NCI-H226 (cell line): Measurements from ENCODE around the gene SLC44A4.
"Not testable (repeated sequence)": the region's sequence is repeated elsewhere in the genome, so short reads cannot be mapped to it uniquely, and the experiment has no call there.

Experiments used
- DNase-seq: peaks from one replicate; pipeline ENCODE4 v3.0.0-alpha.2; 2015

SLC44A4 gene

DNA sequence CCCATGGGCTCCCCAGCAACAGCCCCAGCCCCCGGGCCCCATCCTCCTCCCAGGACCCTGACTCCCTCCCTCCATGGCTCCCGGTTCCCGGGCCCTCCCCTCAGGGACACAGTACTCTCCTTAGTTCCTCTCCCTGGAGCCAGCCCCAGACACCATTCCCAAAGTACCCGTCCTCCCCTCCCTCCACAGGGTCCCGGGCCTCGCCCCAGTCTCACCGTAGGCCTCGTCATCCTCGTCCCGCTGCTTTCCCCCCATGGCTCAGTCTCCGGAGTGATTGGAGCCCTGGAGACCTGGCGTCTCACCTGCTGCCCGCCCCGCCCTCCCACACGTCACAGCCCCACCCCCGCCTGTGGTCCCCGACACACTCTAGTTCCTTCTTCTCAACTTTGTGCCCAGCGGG is at the start of gene SLC44A4:
Gene SLC44A4 (minus strand): TSS at position 272 of the 400 bp plus-strand sequence. CDS start 17 bp downstream, at position 255.
- DNase-seq = no peak

DNA sequence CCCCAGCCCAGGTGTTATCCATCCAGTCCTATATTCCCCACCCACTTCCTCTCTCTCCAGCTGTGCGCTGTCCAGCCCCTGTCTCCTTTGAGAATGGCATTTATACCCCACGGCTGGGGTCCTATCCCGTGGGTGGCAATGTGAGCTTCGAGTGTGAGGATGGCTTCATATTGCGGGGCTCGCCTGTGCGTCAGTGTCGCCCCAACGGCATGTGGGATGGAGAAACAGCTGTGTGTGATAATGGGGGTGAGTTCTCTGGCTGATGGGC is 49.8 kb upstream of the SLC44A4 start:
- DNase-seq = no peak

DNA sequence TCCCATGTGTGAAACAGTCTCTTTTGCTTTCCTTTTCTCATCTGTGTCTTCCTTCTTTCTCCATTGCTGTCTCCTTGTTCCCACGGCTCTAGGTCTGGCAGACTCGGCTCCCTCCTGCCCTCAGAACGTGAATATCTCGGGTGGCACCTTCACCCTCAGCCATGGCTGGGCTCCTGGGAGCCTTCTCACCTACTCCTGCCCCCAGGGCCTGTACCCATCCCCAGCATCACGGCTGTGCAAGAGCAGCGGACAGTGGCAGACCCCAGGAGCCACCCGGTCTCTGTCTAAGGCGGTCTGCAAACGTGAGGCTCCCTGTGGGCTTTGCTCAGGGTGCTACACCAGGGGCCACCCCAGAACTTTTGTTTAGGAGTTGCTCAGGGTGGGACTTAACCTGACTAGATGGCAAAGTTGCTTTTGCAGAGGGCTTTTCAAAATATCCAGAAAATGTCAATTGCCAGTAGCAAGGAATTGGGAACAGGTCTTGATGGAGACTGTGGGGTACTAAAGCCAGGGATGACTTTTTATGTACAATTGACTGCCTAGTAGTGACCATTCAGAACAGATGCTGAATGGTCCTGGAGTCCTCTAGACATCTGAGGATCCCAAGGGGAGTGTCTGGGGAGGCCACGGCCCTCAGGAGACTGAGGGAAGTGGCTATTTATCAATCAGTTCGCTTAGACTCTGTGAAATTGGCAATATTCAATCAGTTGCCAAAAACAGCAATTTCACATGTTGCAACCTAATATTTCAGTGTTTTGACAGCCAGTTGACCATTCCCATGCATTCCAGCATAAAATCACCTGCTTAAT is 49.3 kb upstream of the SLC44A4 start:
- DNase-seq = no peak

DNA sequence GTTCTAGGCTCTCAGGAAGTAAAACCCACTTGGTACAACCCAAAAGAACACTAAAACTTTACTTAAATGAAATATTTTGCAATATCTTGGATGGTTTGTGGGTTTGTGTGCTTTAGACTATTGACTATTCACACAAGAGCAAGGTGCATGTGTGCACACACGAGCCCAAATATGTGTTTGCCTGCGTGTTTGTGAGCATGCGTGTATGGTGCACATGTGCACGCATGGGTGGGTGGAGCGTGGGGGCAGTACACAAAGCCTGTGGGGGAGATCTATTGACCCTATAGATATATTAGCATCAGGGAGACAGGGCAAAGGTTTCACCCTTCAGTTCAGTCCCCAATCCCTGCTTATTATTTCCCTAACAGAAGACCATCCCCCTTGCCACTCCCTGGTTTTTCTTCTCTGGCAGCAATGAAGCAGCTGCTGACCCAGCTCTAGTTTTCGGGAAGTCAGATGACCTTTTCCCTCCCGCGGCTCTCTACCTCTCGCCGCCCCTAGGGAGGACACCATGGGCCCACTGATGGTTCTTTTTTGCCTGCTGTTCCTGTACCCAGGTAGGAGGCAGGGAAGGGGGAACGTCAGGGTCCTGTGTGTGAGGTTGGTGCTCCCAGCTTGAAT is 48.6 kb upstream of the SLC44A4 start, which contains the start of gene C2:
Gene C2 (plus strand): TSS at position 476 of the 621 bp plus-strand sequence. CDS start 36 bp downstream, at position 512.
- DNase-seq = no peak

DNA sequence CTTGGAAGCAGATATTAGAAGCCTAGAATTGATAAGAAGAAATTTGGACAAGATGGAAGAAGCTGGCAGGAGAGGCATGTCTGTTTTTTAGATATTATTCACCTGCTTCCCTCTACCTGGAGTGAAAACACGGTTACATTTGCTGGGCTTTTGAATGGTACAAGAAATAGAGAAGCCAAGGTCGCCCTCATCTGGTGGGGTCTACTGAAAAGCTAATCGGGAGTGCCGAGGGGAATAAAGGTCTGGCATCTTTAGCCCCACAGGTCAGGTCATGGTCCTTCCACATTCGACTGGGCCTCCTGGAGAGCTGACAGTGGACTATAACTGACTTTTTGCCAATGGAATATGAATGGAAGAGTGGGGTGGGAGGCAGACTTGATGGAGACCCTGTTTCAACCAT is 44.1 kb upstream of the SLC44A4 start:
- no peak for DNase-seq

DNA sequence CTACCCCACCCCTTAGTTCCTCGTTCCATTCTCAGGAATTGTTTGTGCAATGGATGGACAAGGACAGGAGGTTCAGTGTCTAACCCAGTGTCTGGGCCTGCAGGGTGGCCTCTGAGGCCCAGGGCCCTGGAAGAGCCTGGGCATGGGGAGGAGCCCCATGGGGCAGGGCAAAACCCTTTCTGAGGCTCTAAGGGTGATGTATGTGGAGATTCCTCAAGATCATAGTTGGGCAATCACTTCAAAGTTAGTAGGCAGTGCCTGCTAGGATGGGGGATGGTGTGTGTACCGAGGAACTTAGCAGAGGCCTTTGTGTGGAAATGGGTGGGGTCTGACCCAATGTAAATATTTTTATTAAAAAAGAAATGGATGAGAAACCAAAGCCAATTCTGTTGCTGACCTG is 42.0 kb upstream of the SLC44A4 start:
- peak; percentile 32 for DNase-seq

DNA sequence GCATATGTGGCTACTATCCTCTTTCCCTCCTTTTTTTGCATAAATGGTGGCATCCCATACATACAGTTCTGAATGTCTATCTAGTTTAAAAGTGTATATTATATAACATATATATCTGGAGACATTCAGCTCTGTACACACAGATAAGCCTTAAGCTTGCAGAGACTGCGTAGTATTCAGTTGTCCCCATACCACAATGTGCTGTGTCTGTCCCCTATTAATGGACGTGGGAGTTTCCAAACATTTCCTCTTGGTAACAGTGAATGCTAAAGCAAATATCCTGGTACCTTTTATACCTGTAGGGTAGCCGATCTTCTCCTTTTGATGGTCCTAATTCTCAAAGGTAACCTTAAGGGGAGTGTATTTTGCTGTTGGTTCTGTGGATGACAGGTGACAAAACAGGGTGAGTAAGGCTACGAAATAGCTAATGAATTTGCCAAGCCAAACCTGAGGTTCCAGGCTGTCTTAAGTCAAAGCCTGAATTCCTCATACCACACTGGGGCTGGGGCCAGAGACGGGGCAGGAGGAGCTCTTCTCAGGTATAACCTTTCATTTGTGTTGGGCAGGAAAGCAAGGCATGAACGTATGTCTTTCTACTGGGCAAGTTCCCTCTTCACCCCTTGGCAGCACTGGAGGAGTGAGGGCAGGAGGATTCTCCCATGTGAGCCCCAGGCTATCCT is 41.0 kb upstream of the SLC44A4 start:
- no peak for DNase-seq

DNA sequence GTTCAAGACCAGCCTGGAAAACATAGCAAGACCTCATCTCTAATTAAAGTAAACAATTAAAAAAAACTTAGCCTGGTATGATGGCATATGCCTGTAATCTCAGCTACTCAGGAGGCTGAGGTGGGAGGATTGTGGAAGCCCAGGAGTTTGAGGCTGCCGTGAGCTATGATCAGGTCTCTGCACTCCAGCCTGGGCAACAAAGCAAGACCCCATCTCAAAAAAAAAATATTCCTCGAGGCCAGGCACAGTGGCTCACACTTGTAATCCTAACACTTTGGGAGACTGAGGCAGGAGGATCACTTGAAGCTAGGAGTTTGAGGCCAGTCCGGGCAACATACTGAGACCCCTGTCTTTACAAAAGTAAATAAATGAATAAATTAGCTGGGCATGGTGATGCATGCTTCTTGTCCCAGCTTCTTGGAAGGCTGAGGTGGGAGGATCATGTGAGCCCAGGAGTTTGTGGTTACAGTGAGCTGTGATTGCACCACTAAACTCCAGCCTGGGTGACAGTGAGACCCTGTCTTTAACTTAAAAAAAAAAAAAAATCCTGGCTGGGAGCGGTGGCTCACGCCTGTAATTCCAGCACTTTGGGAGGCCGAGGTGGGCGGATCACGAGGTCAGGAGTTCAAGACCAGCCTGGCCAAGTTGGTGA is 39.4 kb upstream of the SLC44A4 start:
- DNase-seq = no peak

DNA sequence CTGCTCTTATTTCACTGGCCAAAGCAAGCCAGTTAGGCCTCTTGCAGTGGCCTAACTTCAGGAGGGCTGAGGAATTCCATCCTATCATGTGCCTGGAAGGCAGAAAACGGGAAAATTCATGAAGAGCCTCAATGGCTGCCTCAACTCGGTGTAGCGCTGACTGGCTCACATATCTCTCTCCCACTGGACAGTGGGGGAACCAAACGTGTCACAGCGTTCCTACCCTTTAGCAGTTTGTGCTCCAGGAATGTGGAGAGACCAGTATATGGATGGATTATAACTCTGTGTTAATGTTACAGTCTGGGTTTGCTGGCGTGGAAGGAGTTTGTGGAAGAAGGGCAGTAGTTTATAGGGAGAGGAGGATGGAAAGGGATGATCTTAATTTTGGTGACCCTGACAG is 37.0 kb upstream of the SLC44A4 start:
- DNase-seq = no peak

DNA sequence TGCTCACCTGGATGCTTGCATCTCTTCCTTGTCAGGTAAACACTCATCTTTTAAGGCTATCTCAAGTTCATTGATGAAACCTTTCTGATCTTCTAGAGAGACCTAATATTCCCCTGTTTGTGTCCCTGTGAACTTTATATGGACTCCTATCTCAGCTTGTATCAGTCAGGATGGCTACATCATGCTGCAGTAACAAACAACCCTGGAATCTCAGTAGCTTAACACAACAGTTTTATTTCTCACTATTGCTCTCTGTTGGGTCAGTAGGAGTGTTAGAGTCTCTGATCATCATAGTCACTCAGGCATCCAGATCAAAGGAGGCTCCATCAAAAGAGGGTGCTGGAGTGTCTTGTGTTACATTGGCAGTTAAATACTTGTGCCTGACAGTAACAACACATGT is 36.6 kb upstream of the SLC44A4 start:
- DNase-seq = no peak

DNA sequence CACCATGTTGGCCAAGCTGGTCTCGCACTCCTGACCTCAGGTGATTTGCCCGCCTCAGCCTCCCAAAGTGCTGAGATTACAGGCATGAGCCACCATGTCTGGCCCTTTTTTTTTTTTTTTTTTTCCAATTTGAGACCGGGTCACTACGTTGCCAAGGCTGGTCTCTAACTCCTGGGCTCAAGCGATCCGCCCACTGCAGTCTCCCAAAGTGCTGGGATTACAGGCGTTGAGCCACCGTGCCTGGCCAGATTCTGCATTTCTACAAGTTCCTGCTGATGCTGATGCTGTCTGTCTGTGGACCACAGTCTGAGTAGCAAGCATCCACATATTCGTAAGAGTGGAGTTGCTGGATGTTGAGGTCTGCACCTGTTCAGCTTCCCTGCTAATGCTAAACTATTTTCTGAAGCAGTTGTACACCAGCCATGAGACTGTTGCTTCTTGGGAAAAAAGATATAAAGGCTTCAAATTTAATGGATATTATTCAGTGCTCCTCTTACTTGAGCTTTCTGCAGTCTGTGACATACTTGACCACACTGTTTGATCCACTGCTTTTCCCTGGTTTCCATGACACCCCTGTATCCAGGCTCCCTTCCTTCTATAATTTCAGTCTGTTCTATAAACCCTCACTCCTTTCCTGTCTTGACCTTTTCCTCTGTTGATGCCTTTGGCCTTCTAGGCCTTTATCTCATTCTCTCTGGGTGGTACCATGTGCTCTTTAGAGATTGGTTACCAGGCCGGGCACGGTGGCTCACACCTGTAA is 33.2 kb upstream of the SLC44A4 start:
- no peak for DNase-seq

DNA sequence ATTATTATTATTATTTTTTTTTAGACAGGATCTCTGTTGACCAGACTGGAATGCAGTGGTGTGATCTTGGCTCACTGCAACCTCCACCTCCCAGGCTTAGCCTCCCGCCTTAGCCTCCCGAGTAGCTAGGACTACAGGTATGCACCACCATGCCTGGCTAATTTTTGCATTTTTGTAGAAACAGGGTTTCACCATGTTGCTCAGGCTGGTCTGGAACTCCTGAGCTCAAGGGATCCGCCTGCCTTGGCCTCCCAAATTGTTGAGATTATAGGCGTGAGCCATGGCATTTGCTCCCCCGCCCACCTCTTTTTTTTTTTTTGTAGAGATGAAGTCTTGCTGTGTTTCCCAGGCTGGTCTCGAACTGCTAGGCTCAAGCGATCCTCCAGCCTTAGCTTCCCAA is 30.5 kb upstream of the SLC44A4 start:
- DNase-seq = not testable (repeated sequence)

DNA sequence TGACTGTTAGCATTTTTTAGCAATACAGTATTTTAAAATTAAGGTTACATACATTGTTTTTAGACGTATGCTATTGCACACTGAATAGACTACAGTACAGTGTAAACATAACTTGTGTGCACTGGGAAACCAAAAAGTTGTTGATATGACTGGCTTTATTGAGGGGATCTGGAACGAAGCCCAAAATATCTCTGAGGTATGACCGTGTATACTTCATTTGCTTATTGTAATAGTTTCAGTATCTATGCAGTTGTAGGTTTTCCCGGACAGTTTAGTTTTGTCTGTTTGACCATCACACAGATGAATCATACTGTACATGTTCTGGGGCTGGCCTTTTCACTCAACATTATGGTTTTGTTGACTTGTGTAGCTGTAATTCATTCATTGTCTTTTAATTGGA is 30.0 kb upstream of the SLC44A4 start:
- DNase-seq = peak; percentile 77

DNA sequence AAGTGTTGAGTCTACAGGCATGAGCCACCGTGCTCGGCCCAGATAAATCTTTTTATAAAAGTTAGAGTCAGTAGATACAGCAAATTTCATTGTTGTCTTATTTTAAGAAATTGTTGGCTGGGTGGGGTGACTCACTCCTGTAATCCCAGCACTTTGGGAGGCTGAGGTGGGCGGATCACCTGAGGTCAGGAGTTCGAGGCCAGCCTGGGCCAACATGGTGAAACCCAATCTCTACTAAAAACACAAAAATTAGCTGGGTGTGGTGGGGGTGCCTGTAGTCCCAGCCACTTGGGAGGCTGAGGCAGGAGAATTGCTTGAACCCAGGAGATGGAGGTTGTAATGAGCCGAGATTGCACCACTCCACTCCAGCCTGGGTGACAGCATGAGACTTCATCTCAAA is 29.5 kb upstream of the SLC44A4 start:
- not testable (repeated sequence) for DNase-seq

DNA sequence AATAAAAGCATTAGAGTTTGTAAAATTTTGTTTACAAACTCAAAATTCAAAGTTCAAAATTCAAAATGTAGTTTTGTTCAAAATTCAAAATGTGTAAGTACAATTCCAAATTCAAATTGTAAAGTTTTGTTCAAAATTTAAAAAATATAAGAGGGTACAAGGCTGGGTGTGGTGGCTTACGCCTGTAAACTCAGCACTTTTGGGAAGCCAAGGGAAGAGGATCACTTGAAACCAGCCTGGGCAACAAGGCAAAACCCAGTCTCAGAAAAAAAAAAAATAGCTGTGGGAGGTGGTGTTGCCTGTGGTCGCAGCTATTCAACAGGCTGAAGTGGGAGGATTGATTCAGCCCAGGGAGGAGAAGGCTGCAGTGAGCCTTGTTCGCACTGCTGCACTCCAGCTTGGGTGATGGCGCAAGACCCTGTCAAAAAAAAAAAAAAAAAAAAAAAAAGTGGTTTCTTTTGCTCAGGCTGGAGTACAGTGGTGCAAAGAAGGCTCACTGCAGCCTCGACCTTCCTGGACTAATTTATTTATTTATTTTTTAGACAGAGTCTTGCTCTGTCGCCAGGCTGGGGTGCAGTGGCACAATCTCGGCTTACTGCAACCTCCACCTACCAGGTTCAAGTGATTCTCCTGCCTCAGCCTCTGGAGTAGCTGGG is 28.5 kb upstream of the SLC44A4 start:
- peak; percentile 90 for DNase-seq

DNA sequence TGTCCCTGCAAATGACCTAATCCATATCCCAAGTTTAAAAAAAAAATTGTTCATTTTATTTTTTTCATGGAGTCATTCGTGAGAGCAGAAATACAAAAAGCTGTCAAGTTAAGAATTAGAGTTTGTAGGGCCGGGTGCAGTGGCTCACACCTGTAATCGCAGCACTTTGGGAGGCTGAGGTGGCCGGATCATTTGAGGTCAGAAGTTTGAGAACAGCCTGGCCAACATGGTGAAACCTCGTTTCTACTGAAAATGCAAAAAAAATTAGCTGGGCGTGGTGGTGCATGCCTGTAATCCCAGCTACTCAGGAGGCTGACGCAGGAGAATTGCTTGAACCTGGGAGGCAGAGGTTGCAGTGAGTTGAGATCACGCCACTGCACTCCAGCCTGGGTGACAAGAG is 27.9 kb upstream of the SLC44A4 start:
- DNase-seq = not testable (repeated sequence)

DNA sequence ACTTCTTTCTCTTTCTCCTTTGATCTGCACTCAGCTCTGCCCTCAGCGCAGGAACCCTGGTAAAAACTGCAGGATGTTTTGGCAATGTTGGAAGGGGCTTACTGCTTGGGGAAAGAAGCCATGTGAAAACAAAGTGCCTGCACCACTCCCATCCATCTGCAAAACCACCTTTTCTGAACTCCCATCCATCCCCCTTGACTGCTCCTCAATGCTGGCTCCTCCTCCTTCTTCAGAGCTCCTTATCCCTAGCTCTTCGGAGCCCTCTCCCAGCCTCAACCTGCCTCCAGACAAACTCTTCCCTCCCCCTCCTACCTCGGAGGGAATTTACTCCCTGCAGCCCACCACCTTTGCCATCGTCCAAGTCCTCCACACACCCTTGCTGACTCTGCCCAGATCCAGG is 27.3 kb upstream of the SLC44A4 start:
- DNase-seq = no peak

DNA sequence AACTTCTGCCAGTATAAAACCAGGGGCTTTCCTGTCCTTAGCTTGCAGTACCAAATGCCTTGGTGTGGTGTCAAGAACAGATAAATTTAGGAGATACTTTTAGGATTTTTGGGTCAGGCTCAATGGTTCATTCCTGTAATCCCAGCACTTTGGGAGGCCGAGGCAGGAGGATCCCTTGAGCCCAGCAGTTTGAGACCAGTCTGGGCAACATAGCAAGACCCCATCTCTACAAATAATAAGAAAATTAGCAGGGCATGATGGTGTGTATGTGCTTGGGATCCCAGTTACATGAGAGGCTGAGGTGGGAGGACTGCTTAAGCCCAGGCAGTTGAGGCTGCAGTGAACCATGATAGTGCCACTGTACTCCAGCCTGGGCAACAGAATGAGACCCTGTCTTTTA is 26.2 kb upstream of the SLC44A4 start:
- DNase-seq = no peak

DNA sequence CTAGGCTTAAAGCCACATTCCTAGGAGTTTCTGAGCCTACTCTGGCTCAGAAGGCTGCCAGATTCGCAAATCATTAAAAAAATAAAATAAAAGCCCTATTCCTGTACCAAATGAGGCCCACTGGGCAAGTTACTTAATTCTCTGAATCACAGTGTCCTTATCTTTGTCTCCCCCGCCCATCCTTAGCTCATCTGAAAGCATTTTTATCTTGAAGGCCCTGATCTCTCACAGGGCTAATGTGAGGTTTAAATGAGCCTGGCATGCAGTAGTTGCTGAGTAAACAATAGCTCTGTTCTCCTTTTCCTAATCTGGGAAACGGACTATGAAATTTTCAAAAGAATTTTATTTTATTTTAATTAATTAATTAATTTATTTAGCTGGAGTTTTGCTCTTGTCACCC is 25.2 kb upstream of the SLC44A4 start:
- peak; percentile 83 for DNase-seq

DNA sequence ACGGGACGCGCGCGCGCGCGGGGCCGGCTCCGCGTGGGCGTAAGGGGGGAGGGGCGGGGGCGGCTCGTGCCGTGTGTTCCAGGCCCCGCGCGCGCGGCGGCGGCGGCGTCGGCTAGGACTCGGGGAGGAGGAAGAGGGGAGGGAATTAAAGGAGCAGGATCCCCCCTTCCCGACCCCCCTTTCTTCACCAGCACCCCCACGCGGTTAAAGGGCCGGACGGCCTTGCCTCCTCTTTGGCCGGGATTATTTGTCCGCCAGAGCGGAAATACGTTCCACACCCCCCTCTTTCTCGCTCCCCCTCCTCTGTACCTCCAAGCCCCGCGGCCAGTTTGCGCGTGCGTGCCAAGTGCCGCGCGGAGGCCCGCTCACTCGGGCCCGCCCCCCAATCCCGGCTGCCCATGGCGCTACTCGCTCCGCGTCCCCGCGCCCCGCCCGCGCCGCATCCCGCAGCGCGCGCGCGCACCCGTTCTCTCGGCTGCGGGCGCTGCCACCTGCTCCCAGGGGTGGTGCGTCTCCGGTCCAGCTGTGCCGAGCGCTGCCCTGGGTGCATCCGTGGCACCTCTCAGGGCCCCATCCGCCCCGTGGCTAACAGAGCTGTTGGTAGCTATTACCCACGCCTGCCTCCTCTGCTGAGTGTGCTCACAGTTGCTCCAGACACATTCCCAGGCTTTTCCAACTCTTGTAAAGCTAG is 23.3 kb upstream of the SLC44A4 start, which contains the start of gene ZBTB12:
Gene ZBTB12 (minus strand): TSS at position 134 of the 691 bp plus-strand sequence. CDS start 781 bp downstream, outside the sequence.
- DNase-seq = peak; percentile 94

DNA sequence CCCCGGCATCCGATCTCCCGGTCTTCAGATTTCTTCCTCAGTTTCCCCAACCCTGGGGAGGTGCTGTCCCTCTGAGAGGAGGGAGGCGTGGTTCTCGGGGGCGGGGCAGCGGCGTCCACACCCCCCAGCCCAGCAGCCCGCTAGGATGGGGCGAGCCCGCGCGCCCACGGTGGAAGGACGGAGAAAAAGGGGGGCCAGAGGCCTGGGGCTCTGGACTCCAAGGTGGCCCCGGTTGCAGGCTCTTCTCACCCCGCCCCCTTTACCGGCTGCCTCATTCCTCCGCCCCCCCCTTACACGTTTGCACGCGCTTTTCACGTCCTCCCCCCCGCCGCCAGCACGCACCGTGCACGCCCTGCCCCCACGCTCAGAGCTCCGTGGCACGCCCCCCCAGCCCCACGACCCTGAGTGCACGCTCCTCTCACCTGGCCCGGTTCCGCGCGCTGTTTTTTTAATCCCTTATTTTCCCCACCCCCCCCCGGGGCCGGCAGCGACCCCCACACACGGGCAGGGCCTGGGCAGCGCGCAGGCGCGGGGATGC is 22.7 kb upstream of the SLC44A4 start:
- peak; percentile 49 for DNase-seq
